H1 (cell line): ENCODE results near the gene LCE1E. TPM values are rescaled to one million over a fixed set of nuclear protein-coding genes. Genes with fewer than 3 reads are reported as not detected.

Experiments used
- CTCF ChIA-PET: fragments of 300-600 bp; sonication (Branson Sonifier 250); formaldehyde crosslinking; loops from one replicate; lab custom pipeline; 2021; ENCODE audit not compliant: partially characterized antibody; lab: Charles Lee
- POLR2A ChIA-PET: fragments of 300-600 bp; sonication (Branson Sonifier 250); formaldehyde crosslinking; loops from one replicate; lab custom pipeline; 2021; ENCODE audit warnings: inconsistent platforms; ENCODE audit not compliant: partially characterized antibody; lab: Charles Lee
- DNase-seq, 2 experiments: peaks; one replicate each; pipeline versions ENCODE4 v3.0.0 to v3.0.0-alpha.2; 2010 to 2022; ENCODE audit warnings: low spot score in 2 of 2, low read depth in 1 of 2, mixed read lengths in 1 of 2
- FAIRE-seq: peaks from 2 replicates; lab custom pipeline; 2011; peaks lifted over from hg19 to GRCh38; lab: Jason Lieb, UNC
- H2AFZ ChIP-seq: 2 replicates; pipeline ENCODE4 v1.8.1; 2012; ENCODE audit warnings: low read length, inconsistent platforms
- H2AK5ac ChIP-seq: 2 replicates; pipeline ENCODE4 v1.6.1; 2013; ENCODE audit warnings: low read depth, low read length
- H2BK120ac ChIP-seq: replicated peaks from 2 replicates; pipeline ENCODE3; 2013; ENCODE audit warnings: low read depth, low read length, inconsistent platforms
- H2BK12ac ChIP-seq: 2 replicates; pipeline ENCODE4 v1.6.1; 2013; ENCODE audit warnings: low read depth, low read length
- H2BK15ac ChIP-seq: 2 replicates; pipeline ENCODE4 v1.6.1; 2013; ENCODE audit warnings: low read length
- H2BK20ac ChIP-seq: 2 replicates; pipeline ENCODE4 v1.6.1; 2013; ENCODE audit warnings: low read length
- H2BK5ac ChIP-seq: 2 replicates; pipeline ENCODE4 v1.6.1; 2013; ENCODE audit warnings: low read depth, low read length
- H3K14ac ChIP-seq: 2 replicates; pipeline ENCODE4 v1.6.1; 2013; ENCODE audit warnings: inconsistent platforms; ENCODE audit not compliant: insufficient read length
- H3K18ac ChIP-seq: 2 replicates; pipeline ENCODE4 v1.6.1; 2013; ENCODE audit warnings: low read length; ENCODE audit errors: extremely low read depth
- H3K23ac ChIP-seq: 2 replicates; pipeline ENCODE4 v1.6.1; 2013; ENCODE audit warnings: inconsistent platforms; ENCODE audit not compliant: insufficient read length
- H3K23me2 ChIP-seq: 2 replicates; pipeline ENCODE4 v1.6.1; 2013; ENCODE audit warnings: low read depth, low read length
- H3K27ac ChIP-seq: 2 replicates; pipeline ENCODE4 v1.6.1; 2011; ENCODE audit warnings: low read depth, low read length, inconsistent platforms
- H3K27me3 ChIP-seq, 4 experiments: replicated peaks in 1 of 4; 1 replicate in 1 of 4; 2 replicates in 3 of 4; pipeline versions ENCODE4 v1.6.1 to v1.8.1; 2011 to 2013; ENCODE audit warnings: low read length in 3 of 4, mild to moderate bottlenecking in 3 of 4, inconsistent platforms in 2 of 4, mixed read lengths in 2 of 4, moderate library complexity in 1 of 4; ENCODE audit not compliant: control insufficient read depth in 3 of 4, insufficient read depth in 3 of 4; ENCODE audit errors: extremely low read depth in 1 of 4
- H3K36me3 ChIP-seq, 4 experiments: 2 replicates each; pipeline versions ENCODE4 v1.6.1 to v1.8.1; 2011 to 2013; ENCODE audit warnings: mild to moderate bottlenecking in 4 of 4, low read length in 3 of 4, moderate library complexity in 2 of 4, control low read depth in 1 of 4, inconsistent platforms in 1 of 4; ENCODE audit not compliant: insufficient read depth in 4 of 4, control insufficient read depth in 2 of 4
- H3K4ac ChIP-seq: replicated peaks from 2 replicates; pipeline ENCODE3; 2013; ENCODE audit warnings: low read length, low read depth, mixed read lengths, inconsistent platforms; ENCODE audit not compliant: insufficient read length
- H3K4me1 ChIP-seq, 4 experiments: replicated peaks in 1 of 4; 1 replicate in 1 of 4; 2 replicates in 3 of 4; pipeline versions ENCODE4 v1.6.1 to v1.8.1; 2011 to 2013; ENCODE audit warnings: low read length in 3 of 4, inconsistent platforms in 2 of 4, mixed read lengths in 1 of 4; ENCODE audit not compliant: insufficient read depth in 4 of 4, control insufficient read depth in 3 of 4
- H3K4me2 ChIP-seq, 2 experiments: 2 replicates each; pipeline versions ENCODE4 v1.6.1 to v1.8.1; 2011 to 2013; ENCODE audit warnings: low read depth in 2 of 2, low read length in 2 of 2, control low read depth in 1 of 2, inconsistent platforms in 1 of 2, mild to moderate bottlenecking in 1 of 2; ENCODE audit not compliant: insufficient read depth in 1 of 2
- H3K4me3 ChIP-seq, 4 experiments: fragments of 200-600, 300-600 bp in 1 of 4; sonication (generic), shearing (Covaris generic), sonication (Bioruptor Twin) in 1 of 4; 2 replicates each; pipeline versions ENCODE4 v1.5.1 to v1.8.1; 2011 to 2016; ENCODE audit warnings: low read length in 4 of 4, low read depth in 3 of 4, control low read depth in 2 of 4, inconsistent platforms in 2 of 4, mild to moderate bottlenecking in 2 of 4, mixed read lengths in 1 of 4, moderate library complexity in 1 of 4; ENCODE audit not compliant: insufficient read depth in 2 of 4; ENCODE audit errors: extremely low read depth in 1 of 4
- H3K56ac ChIP-seq: replicated peaks from 2 replicates; pipeline ENCODE3; 2013; ENCODE audit warnings: low read depth, mild to moderate bottlenecking, mixed read lengths, low read length, inconsistent platforms; ENCODE audit not compliant: insufficient read length
- H3K79me1 ChIP-seq: 2 replicates; pipeline ENCODE4 v1.6.1; 2013; ENCODE audit warnings: low read depth, low read length, control low read depth
- H3K79me2 ChIP-seq, 2 experiments: 2 replicates each; pipeline versions ENCODE4 v1.6.1 to v1.8.1; 2012 to 2013; ENCODE audit warnings: low read length in 2 of 2, mild to moderate bottlenecking in 2 of 2, inconsistent platforms in 1 of 2; ENCODE audit not compliant: insufficient read depth in 2 of 2, control insufficient read depth in 1 of 2
- H3K9ac ChIP-seq, 4 experiments: replicated peaks in 1 of 4; 1 replicate in 1 of 4; 2 replicates in 3 of 4; pipeline versions ENCODE4 v1.6.1 to v1.8.1; 2011 to 2013; ENCODE audit warnings: low read depth in 3 of 4, low read length in 3 of 4, control low read depth in 2 of 4, mild to moderate bottlenecking in 2 of 4, moderate library complexity in 2 of 4, inconsistent platforms in 1 of 4; ENCODE audit errors: extremely low read depth in 1 of 4
- H3K9me3 ChIP-seq, 2 experiments: 2 replicates each; pipeline versions ENCODE4 v1.6.1 to v1.8.1; 2012 to 2013; ENCODE audit warnings: mild to moderate bottlenecking in 2 of 2, moderate library complexity in 2 of 2, control low read depth in 1 of 2, inconsistent platforms in 1 of 2, low read depth in 1 of 2, low read length in 1 of 2, mixed read lengths in 1 of 2; ENCODE audit not compliant: insufficient read depth in 2 of 2
- H4K20me1 ChIP-seq, 2 experiments: replicated peaks in 1 of 2; 2 replicates each; pipeline versions ENCODE3 to v1.8.1; 2011 to 2013; ENCODE audit warnings: inconsistent platforms in 2 of 2, low read length in 2 of 2, mild to moderate bottlenecking in 1 of 2; ENCODE audit not compliant: insufficient read depth in 2 of 2, control insufficient read depth in 1 of 2
- H4K5ac ChIP-seq: 2 replicates; pipeline ENCODE4 v1.6.1; 2013; ENCODE audit warnings: low read length, low read depth, mixed read lengths, inconsistent platforms; ENCODE audit not compliant: insufficient read length
- H4K8ac ChIP-seq: 2 replicates; pipeline ENCODE4 v1.8.0; 2013; ENCODE audit warnings: mild to moderate bottlenecking, moderate library complexity, low read length, inconsistent platforms; ENCODE audit not compliant: insufficient read depth; ENCODE audit errors: extremely low read depth
- H4K91ac ChIP-seq: replicated peaks from 2 replicates; pipeline ENCODE3; 2013; ENCODE audit warnings: low read length, mixed read lengths, inconsistent platforms; ENCODE audit not compliant: insufficient read length
- ATF2 ChIP-seq: IDR thresholded peaks from 2 replicates; pipeline ENCODE4 v1.6.1; 2012; ENCODE audit warnings: low read length, inconsistent platforms
- BCL11A ChIP-seq, 2 experiments: IDR thresholded peaks; one replicate each; pipeline ENCODE4 v1.6.1; 2011; ENCODE audit warnings: low read depth in 2 of 2, low read length in 2 of 2, mild to moderate bottlenecking in 2 of 2
- CBX8 ChIP-seq: fragments of 300-800, 300-1000 bp; sonication (generic); IDR thresholded peaks from 2 replicates; pipeline ENCODE4 v1.7.1; 2016; ENCODE audit warnings: low read depth, low read length, borderline replicate concordance
- CHD1 ChIP-seq: IDR thresholded peaks from 2 replicates; pipeline ENCODE4 v1.6.1; 2012; ENCODE audit warnings: low read depth, low read length, improper control_type of control experiment
- JUN ChIP-seq: IDR thresholded peaks from 2 replicates; pipeline ENCODE4 v1.6.1; 2011; ENCODE audit warnings: low read depth, mild to moderate bottlenecking, improper control_type of control experiment, low read length
- JUND ChIP-seq: IDR thresholded peaks from 2 replicates; pipeline ENCODE4 v1.6.1; 2011; ENCODE audit warnings: mild to moderate bottlenecking, improper control_type of control experiment, low read length
- POLR2A ChIP-seq, 2 experiments: IDR thresholded peaks; 1 replicate in 1 of 2; 2 replicates in 1 of 2; pipeline ENCODE4 v1.6.1; 2011; ENCODE audit warnings: low read depth in 2 of 2, low read length in 2 of 2, mild to moderate bottlenecking in 2 of 2; ENCODE audit errors: control extremely low read depth in 1 of 2
- RNF2 ChIP-seq: fragments of 200-900, 300-1000 bp; sonication (generic); IDR thresholded peaks from 2 replicates; pipeline ENCODE4 v1.7.1; 2016; ENCODE audit warnings: borderline replicate concordance, low read depth, mild to moderate bottlenecking, antibody characterized with exemption, low read length; ENCODE audit not compliant: poor library complexity, severe bottlenecking; ENCODE audit errors: missing control alignments
- SIX5 ChIP-seq: IDR thresholded peaks from 2 replicates; pipeline ENCODE4 v1.6.1; 2011; ENCODE audit warnings: mild to moderate bottlenecking, low read depth, low read length
- SP4 ChIP-seq: IDR thresholded peaks from 2 replicates; pipeline ENCODE4 v1.6.1; 2012; ENCODE audit warnings: low read length, inconsistent platforms
- TAF1 ChIP-seq: IDR thresholded peaks from 2 replicates; pipeline ENCODE4 v1.6.1; 2011; ENCODE audit warnings: mild to moderate bottlenecking, low read depth, low read length
- TAF7 ChIP-seq: optimal IDR thresholded peaks from 2 replicates; pipeline ENCODE3; 2011; ENCODE audit warnings: low read depth, mild to moderate bottlenecking, inconsistent platforms, low read length, moderate library complexity, borderline replicate concordance
- WGBS, 2 experiments: shearing (Covaris generic) in 1 of 2; methylation state at CpG; one replicate each; pipeline versions ENCODE4 v1.1.6 to v1.1.7; 2013 to 2015; ENCODE audit warnings: low lambda C conversion rate in 2 of 2, mixed read lengths in 2 of 2, inconsistent platforms in 1 of 2, low coverage in 1 of 2, missing lambda C conversion rate in 1 of 2; ENCODE audit not compliant: insufficient replicate concordance in 2 of 2, insufficient coverage in 1 of 2, insufficient read length in 1 of 2; ENCODE audit errors: extremely low coverage in 1 of 2, missing lambda C conversion rate in 1 of 2; 5-methylcytosine and 5-hydroxymethylcytosine counted together
- polyA plus RNA-seq, 7 experiments: library from polyadenylated mRNA; depleted of rRNA in 3 of 7; stranded (reverse) in 5 of 7; unstranded in 2 of 7; fragments of >200 nt in 5 of 7; fragments of 200-250 nt in 2 of 7; gene quantifications; 1 replicate in 5 of 7; 2 replicates in 1 of 7; 4 replicates in 1 of 7; pipeline versions ENCODE4 v1.2.1 to v1.2.3, GENCODE V29; 2011 to 2013; ENCODE audit warnings: missing spikeins in 2 of 7, mixed read lengths in 2 of 7
- total RNA-seq: library from RNA; stranded (reverse); fragmentation: NEBNext Ultra II Directional; extraction: Animal tissue kit (Norgen Biotek cat#: 25700); gene quantifications from 2 replicates; pipeline ENCODE4 v1.2.1, GENCODE V29; 2021
- TF ChIP-seq, protein P1 (sequence below): IDR thresholded peaks from 2 replicates; pipeline ENCODE4 v1.6.1; 2012; ENCODE audit warnings: inconsistent platforms

The LCE1E gene
- total and polyA plus RNA-seq, 2 of the 8 experiments (the other 6 are each of a cell fraction or from before 2014, with no cell fraction given) = not detected

- POLR2A ChIA-PET = no interaction called here
- no peak overlapping the region for H2BK12ac ChIP-seq
- H3K14ac ChIP-seq = no peak overlapping the region
- no peak overlapping the region for H2AFZ ChIP-seq
- no peak overlapping the region for H3K27ac ChIP-seq
- H3K56ac ChIP-seq = no peak overlapping the region
- no peaks in the 10 kb centered on the region for H3K4me1 ChIP-seq
- H3K79me2 ChIP-seq = no peaks in the 10 kb centered on the region
- no peak overlapping the region for H2BK120ac ChIP-seq
- no peaks in the 10 kb centered on the region for H3K27me3 ChIP-seq
- WGBS, 2 experiments = 77% methylated on average over 3 of the region's 3 CpGs; no CpG with 5 or more reads in 1 of the 2 experiments
- H2AK5ac ChIP-seq = no peak overlapping the region
- no peak overlapping the region for H3K4me3 ChIP-seq
- DNase-seq = no peak
- no peak overlapping the region for H2BK5ac ChIP-seq
- no peak overlapping the region for H3K4ac ChIP-seq
- no peaks in the 10 kb centered on the region for H3K79me1 ChIP-seq
- no peak overlapping the region for H3K4me2 ChIP-seq
- H4K20me1 ChIP-seq = no peaks in the 10 kb centered on the region
- H2BK20ac ChIP-seq = no peak overlapping the region
- no peak overlapping the region for H4K8ac ChIP-seq
- H3K18ac ChIP-seq = no peak overlapping the region
- no peak overlapping the region for H2BK15ac ChIP-seq
- FAIRE-seq = no peak
- H3K36me3 ChIP-seq = no peaks in the 10 kb centered on the region; a peak in 1 of 8 replicates
- CTCF ChIA-PET = interaction anchor here (0.6 kb wide), 1 partner anchor 748 kb away, joined by 3 read pairs; no protein-coding TSS in a partner anchor
- H4K91ac ChIP-seq = no peak overlapping the region
- no peak overlapping the region for H3K23ac ChIP-seq
- H4K5ac ChIP-seq = no peak overlapping the region
- no peak overlapping the region for H3K9ac ChIP-seq
- no peaks in the 10 kb centered on the region for H3K23me2 ChIP-seq
- H3K9me3 ChIP-seq = peaks cover 83 to 97% of the 10 kb centered on the region in 2 experiments
- TF ChIP-seq CBX8 (no peak), ATF2 (no peak), RNF2 (no peak), JUND (no peak), TAF7 (no peak), JUN (no peak), CHD1 (no peak), BCL11A (IDR thresholded peaks at IDR 0.05; ENCODE audit: low read depth in 2 of 2, low read length in 2 of 2) (no peak), POLR2A (IDR thresholded peaks at IDR 0.05; ENCODE audit: control extremely low read depth in 1 of 2, low read depth in 2 of 2, low read length in 2 of 2) (no peak), TAF1 (no peak), SP4 (no peak), SIX5 (no peak)
- TF ChIP-seq, protein P1, sequence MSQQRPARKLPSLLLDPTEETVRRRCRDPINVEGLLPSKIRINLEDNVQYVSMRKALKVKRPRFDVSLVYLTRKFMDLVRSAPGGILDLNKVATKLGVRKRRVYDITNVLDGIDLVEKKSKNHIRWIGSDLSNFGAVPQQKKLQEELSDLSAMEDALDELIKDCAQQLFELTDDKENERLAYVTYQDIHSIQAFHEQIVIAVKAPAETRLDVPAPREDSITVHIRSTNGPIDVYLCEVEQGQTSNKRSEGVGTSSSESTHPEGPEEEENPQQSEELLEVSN = no peak
Observed at GRCh38 chr1:152739841-152740240, 46.2 kb upstream of the LCE1E start.
